Fibroblast of gingiva (primary cell): ENCODE measurements around the gene CISD1.
"Not testable (repeated sequence)": the region's sequence is repeated elsewhere in the genome, so short reads cannot be mapped to it uniquely, and the experiment has no call there.

Experiments
- DNase-seq: peaks from one replicate; pipeline ENCODE4 v3.0.0-alpha.2; 2011; ENCODE audit warnings: low read depth

The CISD1 gene

DNA sequence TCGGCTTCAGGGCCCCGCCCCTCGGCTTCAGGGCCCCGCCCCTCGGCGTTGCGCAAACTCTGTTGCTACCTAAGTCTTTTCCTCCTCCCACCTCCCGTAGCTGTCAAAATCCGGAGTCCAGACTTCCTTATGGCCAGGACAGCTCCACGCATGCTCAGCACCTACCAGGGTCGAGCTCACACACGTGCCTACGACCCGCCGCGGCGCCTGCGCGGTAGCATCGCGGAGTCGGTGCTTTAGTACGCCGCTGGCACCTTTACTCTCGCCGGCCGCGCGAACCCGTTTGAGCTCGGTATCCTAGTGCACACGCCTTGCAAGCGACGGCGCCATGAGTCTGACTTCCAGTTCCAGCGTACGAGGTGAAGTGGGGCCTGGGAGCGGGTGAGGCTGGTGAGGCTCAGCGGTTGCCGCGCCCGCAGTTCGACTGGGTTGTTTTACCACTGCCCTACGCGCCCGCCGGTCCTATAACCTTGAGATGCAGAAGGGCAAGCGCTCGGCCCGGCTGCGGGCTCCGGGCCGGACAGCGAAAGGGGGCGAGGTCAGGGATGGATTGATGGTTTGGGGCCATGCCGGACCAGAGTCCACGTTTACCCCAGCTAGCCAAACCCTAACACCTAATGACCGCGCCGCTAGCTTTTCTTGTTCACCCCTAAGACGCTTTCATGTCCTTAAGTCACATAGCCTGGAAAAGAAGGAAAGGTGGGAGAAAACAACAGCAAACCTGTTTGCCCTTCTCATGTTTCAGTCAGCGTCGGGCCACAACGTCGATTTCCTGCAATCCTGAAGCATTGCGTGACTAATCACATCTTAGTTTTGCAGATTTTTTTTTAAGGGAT lies at the start of gene CISD1:
Gene CISD1, plus strand, starts transcription at position 217 of the 836 bp plus-strand sequence. Its CDS starts 112 bp downstream, at position 329.
- peak; percentile 99 for DNase-seq

DNA sequence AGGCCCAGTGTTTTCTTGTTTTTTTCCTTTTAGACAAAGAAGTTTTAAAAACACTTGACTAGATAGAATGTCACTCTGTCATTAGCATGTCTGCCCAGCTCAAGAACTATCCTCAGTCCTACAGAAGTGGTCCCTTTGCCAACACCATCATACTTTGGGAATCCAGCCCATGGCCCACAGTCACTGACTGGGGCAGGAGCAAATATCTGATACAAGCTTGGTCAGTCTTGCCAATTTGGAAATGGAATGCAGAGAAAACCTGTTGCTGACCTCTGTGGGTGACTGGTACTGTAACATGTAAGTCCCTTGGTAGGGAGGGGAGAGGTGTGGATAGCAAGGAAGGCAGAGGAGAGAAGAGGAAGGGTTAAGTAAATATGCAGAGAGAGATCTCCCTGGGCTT lies 49.1 kb upstream of the CISD1 start:
- no peak for DNase-seq

GRCh38 chr10:58220769-58221451 lies 48.1 kb upstream of the CISD1 start:
- DNase-seq: peak; percentile 66

GRCh38 chr10:58225654-58226053 lies 43.3 kb upstream of the CISD1 start:
- DNase-seq: no peak

DNA sequence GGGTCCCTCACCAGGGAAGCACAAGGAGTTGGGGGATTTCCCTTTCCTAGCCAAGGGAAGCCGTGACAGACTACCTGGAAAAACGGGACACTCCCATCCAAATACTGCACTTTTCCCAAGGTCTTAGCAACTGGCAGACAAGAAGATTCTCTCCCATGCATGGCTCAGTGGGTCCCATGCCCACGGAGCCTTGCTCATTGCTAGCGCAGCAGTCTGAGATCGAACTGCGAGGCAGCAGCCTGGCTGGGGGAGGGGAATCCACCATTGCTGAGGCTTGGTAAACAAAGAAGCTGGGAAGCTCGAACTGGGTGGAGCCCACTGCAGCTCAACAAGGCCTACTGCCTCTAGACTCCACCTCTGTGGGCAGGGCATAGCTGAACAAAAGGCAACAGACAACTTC lies 39.1 kb upstream of the CISD1 start:
- DNase-seq: not testable (repeated sequence)

DNA sequence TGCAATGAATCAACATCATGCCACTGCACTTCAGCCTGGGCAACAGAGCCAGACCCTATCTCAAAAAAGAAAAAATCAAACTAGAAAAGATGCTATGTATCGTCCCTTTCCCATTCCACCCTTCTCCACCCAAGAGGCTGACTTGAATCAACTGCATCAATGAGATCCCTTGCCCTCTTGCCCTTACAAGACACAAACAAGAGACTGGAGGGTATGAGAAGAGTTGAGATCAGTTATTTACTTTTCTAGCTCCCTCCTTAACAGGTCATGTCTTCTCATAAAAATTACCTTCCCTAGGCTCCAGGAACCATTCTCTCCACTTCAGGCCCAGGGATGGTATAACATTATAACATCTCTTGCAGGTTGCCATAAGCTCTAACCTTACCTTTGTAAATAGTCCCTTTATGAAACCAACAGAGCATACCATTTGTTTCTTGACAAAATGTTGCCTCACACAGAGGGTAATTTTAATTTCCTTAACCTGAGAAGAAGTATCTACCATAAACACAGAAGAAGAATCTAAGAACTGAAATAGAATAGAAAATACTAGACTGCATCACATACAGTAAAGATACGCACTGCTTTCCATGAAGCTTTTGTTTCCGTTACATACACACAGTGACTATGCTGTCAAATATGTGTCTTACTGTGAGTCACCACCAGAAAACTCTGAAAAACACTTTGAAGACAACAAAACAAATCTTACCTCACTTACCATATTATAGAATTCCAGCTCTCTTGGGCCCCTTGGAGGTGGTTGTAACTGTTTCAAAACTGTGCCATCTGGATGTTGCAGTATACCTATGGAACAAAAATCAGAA lies 31.7 kb upstream of the CISD1 start:
- DNase-seq: peak; percentile 79

GRCh38 chr10:58239561-58240169 lies 29.3 kb upstream of the CISD1 start:
- no peak for DNase-seq

DNA sequence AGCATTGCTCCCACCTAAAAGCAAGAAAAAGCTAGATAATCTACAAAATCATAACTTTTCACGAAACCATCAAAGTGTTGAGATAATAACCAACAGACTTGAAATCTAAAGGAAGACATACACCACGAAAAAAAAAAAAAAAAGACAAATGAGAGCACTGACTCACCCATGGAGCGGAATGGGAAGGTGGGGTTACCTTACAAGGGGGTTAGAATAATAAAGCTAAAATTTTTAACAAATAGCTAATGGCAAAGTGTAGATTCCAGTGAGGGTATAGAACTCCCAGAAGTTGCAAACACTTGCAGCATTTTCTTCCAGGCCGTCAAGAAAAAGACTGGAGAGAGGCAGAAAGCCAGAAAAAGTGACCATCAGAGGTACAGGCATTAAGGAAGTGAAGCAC lies 28.4 kb upstream of the CISD1 start:
- no peak for DNase-seq

GRCh38 chr10:58241346-58241745 lies 27.6 kb upstream of the CISD1 start:
- DNase-seq: peak; percentile 48

GRCh38 chr10:58243269-58243668 lies 25.7 kb upstream of the CISD1 start:
- DNase-seq: no peak

DNA sequence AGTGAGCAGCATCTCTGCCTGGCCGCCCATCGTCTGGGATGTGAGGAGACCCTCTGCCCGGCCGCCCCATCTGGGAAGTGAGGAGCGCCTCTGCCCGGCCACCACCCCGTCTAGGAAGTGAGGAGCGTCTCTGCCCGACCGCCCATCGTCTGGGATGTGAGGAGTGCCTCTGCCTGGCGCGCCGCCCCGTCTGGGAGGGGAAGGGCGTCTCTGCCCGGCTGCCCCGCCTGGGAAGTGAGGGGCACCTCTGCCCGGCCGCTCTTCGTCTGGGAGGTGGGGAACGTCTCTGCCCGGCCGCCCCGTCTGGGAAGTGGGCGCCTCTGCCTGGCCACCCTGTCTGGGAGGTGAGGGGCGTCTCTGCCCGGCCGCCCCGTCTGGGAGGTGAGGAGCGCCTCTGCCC lies 25.2 kb upstream of the CISD1 start:
- not testable (repeated sequence) for DNase-seq

DNA sequence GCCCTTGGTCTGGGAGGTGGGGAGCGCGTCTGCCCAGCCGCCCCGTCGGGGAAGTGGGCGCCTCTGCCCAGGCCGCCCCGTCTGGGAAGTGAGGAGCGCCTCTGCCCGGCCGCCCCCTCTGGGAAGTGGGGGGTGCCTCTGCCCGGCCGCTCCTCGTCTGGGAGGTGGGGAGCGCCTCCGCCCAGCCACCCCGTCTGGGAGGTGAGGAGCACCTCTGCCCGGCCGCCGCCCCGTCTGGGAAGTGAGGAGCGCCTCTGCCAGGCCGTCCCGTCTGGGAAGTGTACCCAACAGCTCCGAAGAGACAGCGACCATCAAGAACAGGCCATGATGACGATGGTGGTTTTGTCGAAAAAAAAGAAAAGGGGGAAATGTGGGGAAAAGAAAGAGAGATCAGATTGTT lies 24.7 kb upstream of the CISD1 start:
- not testable (repeated sequence) for DNase-seq

DNA sequence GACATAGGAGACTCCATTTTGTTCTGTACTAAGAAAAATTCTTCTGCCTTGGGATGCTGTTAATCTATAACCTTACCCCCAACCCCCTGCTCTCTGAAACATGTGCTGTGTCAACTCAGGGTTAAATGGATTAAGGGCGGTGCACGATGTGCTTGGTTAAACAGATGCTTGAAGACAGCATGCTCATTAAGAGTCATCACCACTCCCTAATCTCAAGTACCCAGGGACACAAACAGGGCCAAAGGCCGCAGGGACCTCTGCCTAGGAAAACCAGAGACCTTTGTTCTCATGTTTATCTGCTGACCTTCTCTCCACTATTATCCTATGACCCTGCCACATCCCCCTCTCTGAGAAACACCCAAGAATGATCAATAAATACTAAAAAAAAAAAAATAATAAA lies 24.3 kb upstream of the CISD1 start:
- DNase-seq: not testable (repeated sequence)

GRCh38 chr10:58253184-58253583 lies 15.8 kb upstream of the CISD1 start:
- no peak for DNase-seq

GRCh38 chr10:58254644-58255043 lies 14.3 kb upstream of the CISD1 start:
- DNase-seq: no peak

DNA sequence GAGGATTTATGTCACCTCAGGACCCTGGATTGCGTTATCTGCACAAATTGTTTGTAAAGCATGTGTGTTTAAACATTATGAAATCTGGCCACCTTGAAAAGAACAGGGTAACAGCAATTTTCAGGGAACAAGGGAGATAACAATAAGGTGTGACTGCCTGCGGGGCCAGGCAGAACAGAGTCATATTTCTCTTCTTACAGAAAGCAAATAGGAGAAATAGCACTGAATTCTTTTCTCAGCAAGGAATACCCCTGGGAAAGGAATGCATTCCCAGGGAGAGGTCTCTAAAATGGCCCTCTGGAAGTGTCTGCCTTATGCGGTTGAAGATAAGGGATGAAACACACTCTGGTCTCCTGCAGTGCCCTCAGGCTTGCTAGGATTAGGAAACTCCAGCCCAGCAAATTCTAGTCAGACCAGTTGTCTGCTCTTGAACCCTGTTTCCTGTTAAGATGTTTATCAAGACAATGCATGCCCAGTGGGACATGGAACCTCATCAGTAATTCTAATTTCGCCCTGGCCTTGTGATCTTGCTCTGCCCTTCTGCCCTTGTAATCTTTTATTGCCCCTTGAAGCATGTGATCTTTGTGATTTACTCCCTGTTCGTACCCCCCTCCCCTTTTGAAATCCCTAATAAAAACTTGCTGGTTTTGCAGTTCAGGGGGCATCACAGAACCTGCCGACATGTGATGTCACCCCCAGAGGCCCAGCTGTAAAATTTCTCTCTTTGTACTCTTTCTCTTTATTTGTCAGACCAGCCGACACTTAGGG lies 12.8 kb upstream of the CISD1 start:
- DNase-seq: not testable (repeated sequence)

GRCh38 chr10:58258977-58259692 lies 9.8 kb upstream of the CISD1 start:
- no peak for DNase-seq

GRCh38 chr10:58260334-58260733 lies 8.6 kb upstream of the CISD1 start:
- DNase-seq: no peak

- no peak for DNase-seq
Observed at GRCh38 chr10:58262766-58263165, 6.2 kb upstream of the CISD1 start.

DNA sequence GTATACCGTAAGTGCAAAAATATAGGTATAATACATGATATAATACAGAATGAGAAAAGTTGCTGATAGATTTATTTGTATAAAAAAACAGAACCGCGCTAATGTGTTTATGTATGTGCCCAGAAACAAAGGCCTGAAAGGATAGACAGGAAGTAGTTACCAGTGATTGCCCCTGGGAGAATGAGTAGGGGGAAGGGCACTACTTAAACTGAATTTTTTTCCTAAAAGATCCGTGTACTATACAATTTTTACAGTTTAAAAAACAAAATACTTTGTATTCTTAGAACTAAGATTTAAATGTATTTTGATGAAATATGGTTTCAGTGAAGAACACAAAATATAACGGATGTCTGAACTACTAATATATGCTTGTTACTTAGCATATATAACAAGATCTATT lies 4.2 kb upstream of the CISD1 start:
- no peak for DNase-seq

GRCh38 chr10:58265249-58265648 lies 3.7 kb upstream of the CISD1 start:
- DNase-seq: no peak
